ENCODE data around the gene AAGAB. TPM values are rescaled to one million over a fixed set of nuclear protein-coding genes. Genes with fewer than 3 reads are reported as not detected.
"Not testable (repeated sequence)": the region's sequence is repeated elsewhere in the genome, so short reads cannot be mapped to it uniquely, and the experiment has no call there.

The AAGAB gene
- total RNA-seq, 1 donor from 2014 or later = 20.9 TPM

GRCh38 chr15:67157521-67158252, 96.8 kb downstream of the AAGAB start:
- no peaks in the 10 kb centered on the region for H3K9me3 ChIP-seq (replicated peaks)
- peak overlapping the region; percentile 57 for H3K27ac ChIP-seq (replicated peaks)
- H3K36me3 ChIP-seq = no peaks in the 10 kb centered on the region
- peaks cover 55% of the 10 kb centered on the region for H3K4me1 ChIP-seq
- intact Hi-C loops (cut with micrococcal nuclease) = no loop called here
- no peak overlapping the region for H3K4me3 ChIP-seq
- TF ChIP-seq CTCF (IDR thresholded peaks at IDR 0.05; ENCODE audit: borderline replicate concordance) = no peak
- DNase-seq = no peak
- no peaks in the 10 kb centered on the region for H3K27me3 ChIP-seq (ENCODE audit: low read depth)

- Histone ChIP-seq H3K9me3 (replicated peaks) (no peaks in the 10 kb centered on the region), H3K36me3 (no peaks in the 10 kb centered on the region), H3K27me3 (ENCODE audit: low read depth) (no peaks in the 10 kb centered on the region), H3K4me1 (peaks cover 54% of the 10 kb centered on the region), H3K27ac (replicated peaks) (peak overlapping the region; percentile 57), H3K4me3 (no peak overlapping the region)
- no peak for TF ChIP-seq CTCF (IDR thresholded peaks at IDR 0.05; ENCODE audit: borderline replicate concordance)
- DNase-seq = no peak
- intact Hi-C loops (cut with micrococcal nuclease) = no loop called here
Measured at GRCh38 chr15:67156834-67157233, 97.6 kb downstream of the AAGAB start.

GRCh38 chr15:67156426-67156825, 98.0 kb downstream of the AAGAB start:
- Histone ChIP-seq H3K9me3 (replicated peaks) (no peaks in the 10 kb centered on the region), H3K4me3 (no peak overlapping the region), H3K36me3 (no peaks in the 10 kb centered on the region), H3K27me3 (ENCODE audit: low read depth) (no peaks in the 10 kb centered on the region), H3K27ac (replicated peaks) (no peak overlapping the region), H3K4me1 (peaks cover 52% of the 10 kb centered on the region)
- intact Hi-C loops (cut with micrococcal nuclease) = no loop called here
- DNase-seq = no peak
- TF ChIP-seq CTCF (IDR thresholded peaks at IDR 0.05; ENCODE audit: borderline replicate concordance) = no peak

GRCh38 chr15:67154249-67154648, 100.2 kb downstream of the AAGAB start:
- DNase-seq = no peak
- peaks cover 65% of the 10 kb centered on the region for H3K4me1 ChIP-seq
- no peaks in the 10 kb centered on the region for H3K27me3 ChIP-seq (ENCODE audit: low read depth)
- H3K9me3 ChIP-seq (replicated peaks) = no peaks in the 10 kb centered on the region
- TF ChIP-seq CTCF (IDR thresholded peaks at IDR 0.05; ENCODE audit: borderline replicate concordance) = no peak
- intact Hi-C loops (cut with micrococcal nuclease) = no loop called here
- H3K27ac ChIP-seq (replicated peaks) = peak overlapping the region; percentile 42
- no peak overlapping the region for H3K4me3 ChIP-seq
- no peaks in the 10 kb centered on the region for H3K36me3 ChIP-seq

- H3K4me3 ChIP-seq; H3K27ac ChIP-seq (replicated peaks); intact Hi-C loops (cut with micrococcal nuclease); H3K27me3 ChIP-seq (ENCODE audit: low read depth); H3K9me3 ChIP-seq (replicated peaks); H3K36me3 ChIP-seq; DNase-seq: not testable (repeated sequence)
- peaks cover 65% of the 10 kb centered on the region for H3K4me1 ChIP-seq
Measured at GRCh38 chr15:67153044-67153443, 101.4 kb downstream of the AAGAB start.

GRCh38 chr15:67152429-67152828, 102.0 kb downstream of the AAGAB start:
- intact Hi-C loops (cut with micrococcal nuclease) = no loop called here
- H3K27me3 ChIP-seq (ENCODE audit: low read depth) = no peaks in the 10 kb centered on the region
- no peaks in the 10 kb centered on the region for H3K36me3 ChIP-seq
- DNase-seq = no peak
- peak overlapping the region; percentile 84 for H3K27ac ChIP-seq (replicated peaks)
- H3K9me3 ChIP-seq (replicated peaks) = no peaks in the 10 kb centered on the region
- peaks cover 65% of the 10 kb centered on the region for H3K4me1 ChIP-seq
- no peak for TF ChIP-seq CTCF (IDR thresholded peaks at IDR 0.05; ENCODE audit: borderline replicate concordance)
- no peak overlapping the region for H3K4me3 ChIP-seq
